Ovary (tissue), 9 donors: ENCODE results near the gene ZNF341. TPM values are rescaled to one million over a fixed set of nuclear protein-coding genes. Genes with fewer than 3 reads are reported as not detected.

ENCODE experiments used
- DNase-seq, 5 donors: peaks; one replicate each; pipeline ENCODE4 v3.0.0-alpha.2; 2019 to 2020
- H3K27ac ChIP-seq, 2 donors: fragments of 200-600 bp; one replicate each; pipeline versions ENCODE4 v1.5.1 to v1.8.0; 2019 to 2022
- H3K27me3 ChIP-seq: fragments of 200-600 bp; one replicate; pipeline ENCODE4 v1.8.0; 2022
- H3K36me3 ChIP-seq: fragments of 200-600 bp; sonication (generic); one replicate; pipeline ENCODE4 v1.5.1; 2019
- H3K4me1 ChIP-seq: one replicate; pipeline ENCODE4 v1.8.1; 2013; ENCODE audit warnings: mild to moderate bottlenecking, moderate library complexity; ENCODE audit not compliant: insufficient read depth
- H3K4me3 ChIP-seq: fragments of 200-600 bp; sonication (generic); one replicate; pipeline ENCODE4 v1.5.1; 2017
- H3K9me3 ChIP-seq, 2 donors: fragments of 200-600 bp in 1 of 2; sonication (generic) in 1 of 2; one replicate each; pipeline versions ENCODE4 v1.5.1 to v1.8.1; 2013 to 2019; ENCODE audit warnings: mild to moderate bottlenecking in 1 of 2, moderate library complexity in 1 of 2
- CTCF ChIP-seq, 3 donors: fragments of 450-650 bp in 2 of 3; fragments of 200-600 bp in 1 of 3; IDR thresholded peaks; one replicate each; pipeline versions ENCODE4 v1.5.1 to v1.8.0; 2016 to 2022; ENCODE audit warnings: antibody characterized with exemption in 3 of 3, mild to moderate bottlenecking in 1 of 3
- EP300 ChIP-seq: sonication (generic); formaldehyde crosslinking; IDR thresholded peaks from one replicate; pipeline ENCODE4 v1.6.1; 2017; ENCODE audit warnings: antibody characterized with exemption
- POLR2A ChIP-seq: fragments of 450-650 bp; IDR thresholded peaks from one replicate; pipeline ENCODE4 v1.6.1; 2017; ENCODE audit warnings: antibody characterized with exemption, mild to moderate bottlenecking, moderate library complexity
- WGBS, 3 donors: extraction: QIAGEN DNeasy Blood & Tissue Kit in 1 of 3; methylation state at CpG; one replicate each; pipeline versions ENCODE4 v1.1.5 to v1.1.7; 2013 to 2017; 5-methylcytosine and 5-hydroxymethylcytosine counted together
- intact Hi-C, 4 donors: fragments of 100-400 bp; cut with DNase I; formaldehyde crosslinking; loops; one replicate each; pipeline versions ENCODE4 v1.11.0 to v1.15.1; 2022 to 2023
- polyA plus RNA-seq, 2 donors: library from polyadenylated mRNA; stranded (reverse); fragments of 200-250 nt in 1 of 2; fragments of 350-450 nt in 1 of 2; fragmentation: Illumina TruSeq in 1 of 2; extraction: RNeasy Lipid Tissue Mini Kit (QIAGEN cat#74804) in 1 of 2; gene quantifications; one replicate each; pipeline ENCODE4 v1.2.3, GENCODE V29; 2013 to 2014
- total RNA-seq, 7 donors: library from RNA; depleted of rRNA in 2 of 7; stranded (reverse); fragments of >200 nt in 2 of 7; fragmentation: NEBNext Ultra II Directional in 3 of 7; extraction: Animal tissue kit (Norgen Biotek cat#: 25700) in 3 of 7; gene quantifications; one replicate each; pipeline versions ENCODE4 v1.1.0 to v1.2.4, GENCODE V29; 2016 to 2023
- donor health status: DM: no; HTN: no; CAD: no; lungs with moderate emphysema.
- donor health status: DM: no; HTN: no; CAD: no.
- donor health status: Bipolar disorder and iron deficiency.
- donor health status: DM: yes; HTN: yes; CAD: no.
- donor health status: DM: no; HTN: no; CAD: no.
- donor health status: DM: yes; HTN: yes; CAD: no.

The ZNF341 gene
- total and polyA plus RNA-seq, 9 donors = 1.2 to 3.8 (median 1.6) TPM

GRCh38 chr20:33686100-33686983 is 45.5 kb upstream of the ZNF341 start, which contains the start of gene E2F1:
E2F1 (minus strand) TSS chr20:33686385; CDS start chr20:33686264, 121 bp downstream.
- TF ChIP-seq POLR2A (no peak), CTCF (IDR thresholded peaks at IDR 0.05) (peak in 2 of 3 donors; percentile 31 to 67)
- Histone ChIP-seq H3K27ac (peak within 1 kb of the TSS; percentile 50 to 61), H3K4me1 (peaks cover 21% of the 10 kb centered on the region), H3K36me3 (no peaks in the 10 kb centered on the region), H3K4me3 (peak within 1 kb of the TSS; percentile 21), H3K9me3 (no peaks in the 10 kb centered on the region), H3K27me3 (no peaks in the 10 kb centered on the region)
- peak; percentile 93 to 97 (median 95) for DNase-seq
- WGBS, 3 donors = 2 to 7% (median 3%) methylated on average over 32 to 100 of the region's 101 CpGs
- intact Hi-C loops = no loop called here

- TF ChIP-seq POLR2A = no peak
- TF ChIP-seq EP300 = no peak
- no peak for TF ChIP-seq CTCF (IDR thresholded peaks at IDR 0.05)
Observed at GRCh38 chr20:33686984-33687366, 44.8 kb upstream of the ZNF341 start.

GRCh38 chr20:33687370-33687915 is 44.4 kb upstream of the ZNF341 start:
- TF ChIP-seq EP300 (no peak), POLR2A (no peak), CTCF (IDR thresholded peaks at IDR 0.05) (no peak)
- intact Hi-C loops = no loop called here
- H3K4me3 ChIP-seq = no peak overlapping the region
- WGBS, 3 donors = 70 to 75% (median 74%) methylated on average over 8 of the region's 8 CpGs
- peaks cover 17% of the 10 kb centered on the region for H3K4me1 ChIP-seq
- no peaks in the 10 kb centered on the region for H3K9me3 ChIP-seq
- DNase-seq = peak in 1 of 5 donors; percentile 27
- no peaks in the 10 kb centered on the region for H3K36me3 ChIP-seq
- H3K27me3 ChIP-seq = no peaks in the 10 kb centered on the region
- peak overlapping the region; percentile 50 to 61 for H3K27ac ChIP-seq

More at GRCh38 chr20:33686984-33687366, 44.8 kb upstream of the ZNF341 start:
- H3K27me3 ChIP-seq = no peaks in the 10 kb centered on the region
- H3K27ac ChIP-seq = peak overlapping the region; percentile 50 to 61
- H3K36me3 ChIP-seq = no peaks in the 10 kb centered on the region
- H3K4me3 ChIP-seq = no peak overlapping the region
- intact Hi-C loops = no loop called here
- DNase-seq = peak in 1 of 5 donors; percentile 37
- H3K4me1 ChIP-seq = peaks cover 17% of the 10 kb centered on the region
- H3K9me3 ChIP-seq = no peaks in the 10 kb centered on the region
- WGBS, 3 donors = 80 to 84% (median 82%) methylated on average over 14 of the region's 14 CpGs

GRCh38 chr20:33687993-33688937 is 43.5 kb upstream of the ZNF341 start:
- DNase-seq = no peak
- Histone ChIP-seq H3K27me3 (no peaks in the 10 kb centered on the region), H3K36me3 (no peaks in the 10 kb centered on the region), H3K27ac (peak overlapping the region in 1 of 2 donors; percentile 43), H3K4me1 (peaks cover 16% of the 10 kb centered on the region), H3K4me3 (no peak overlapping the region), H3K9me3 (no peaks in the 10 kb centered on the region)
- 81 to 89% (median 83%) methylated on average over 3 of the region's 3 CpGs for WGBS, 3 donors
- intact Hi-C loops = no loop called here
- TF ChIP-seq EP300 (no peak), POLR2A (no peak), CTCF (IDR thresholded peaks at IDR 0.05) (no peak)
